A673 (cell line): ENCODE data around the gene SLC15A1.

Source experiments
- CTCF ChIP-seq: fragments of 300-800, 200-600 bp; sonication (generic); conservative IDR thresholded peaks from 2 replicates; pipeline ENCODE4 v1.5.1; 2017; ENCODE audit warnings: low read depth, mild to moderate bottlenecking, antibody characterized with exemption, low read length, moderate library complexity, mixed read lengths
- EZH2 ChIP-seq: fragments of 200-600 bp; sonication (generic); IDR thresholded peaks from 2 replicates; pipeline ENCODE4 v1.6.1; 2017; ENCODE audit warnings: borderline replicate concordance, low read depth, mild to moderate bottlenecking, mixed read lengths, antibody characterized with exemption, low read length; ENCODE audit not compliant: poor library complexity, severe bottlenecking

GRCh38 chr13:98657506-98658085 is 94.9 kb downstream of the SLC15A1 start:
- TF ChIP-seq CTCF (no peak), EZH2 (no peak)
